Glutamatergic neuron (in vitro differentiated cells): ENCODE data around the gene TRRAP. TPM values are rescaled to one million over a fixed set of nuclear protein-coding genes. Genes with fewer than 3 reads are reported as not detected.

Source experiments
- DNase-seq: peaks from one replicate; pipeline ENCODE4 v3.0.0; 2022
- H3K27ac Mint-ChIP-seq: one replicate; pipeline ENCODE4 v1.8.0; 2020; ENCODE audit warnings: mild to moderate bottlenecking, mixed read lengths, inconsistent platforms; ENCODE audit not compliant: unreplicated experiment
- H3K27me3 Mint-ChIP-seq: one replicate; pipeline ENCODE4 v1.8.0; 2020; ENCODE audit warnings: mild to moderate bottlenecking, moderate library complexity, mixed read lengths, inconsistent platforms; ENCODE audit not compliant: unreplicated experiment
- H3K36me3 Mint-ChIP-seq: one replicate; pipeline ENCODE4 v1.8.0; 2020; ENCODE audit warnings: mild to moderate bottlenecking, mixed read lengths, inconsistent platforms; ENCODE audit not compliant: unreplicated experiment
- H3K4me1 Mint-ChIP-seq: one replicate; pipeline ENCODE4 v1.8.0; 2020; ENCODE audit warnings: mild to moderate bottlenecking, low read depth, mixed read lengths, inconsistent platforms; ENCODE audit not compliant: unreplicated experiment
- H3K4me3 Mint-ChIP-seq: one replicate; pipeline ENCODE4 v1.8.0; 2020; ENCODE audit warnings: mild to moderate bottlenecking, mixed read lengths, inconsistent platforms; ENCODE audit not compliant: unreplicated experiment
- H3K9me3 Mint-ChIP-seq: one replicate; pipeline ENCODE4 v1.8.0; 2020; ENCODE audit warnings: mild to moderate bottlenecking, moderate library complexity, mixed read lengths, inconsistent platforms; ENCODE audit not compliant: unreplicated experiment
- total RNA-seq: library from RNA; stranded (reverse); fragmentation: NEBNext Ultra II Directional; extraction: Animal tissue kit (Norgen Biotek cat#: 25700); gene quantifications from one replicate; pipeline ENCODE4 v1.2.1, GENCODE V29; 2021; ENCODE audit not compliant: unreplicated experiment
- TF ChIP-seq, protein P1 (sequence below): fragments of 200-600 bp; sonication (generic); IDR thresholded peaks from one replicate; pipeline ENCODE4 v1.5.0; 2021; ENCODE audit not compliant: partially characterized antibody, unreplicated experiment

TRRAP gene
- total RNA-seq, 1 donor from 2014 or later, result 68.7 TPM

DNA sequence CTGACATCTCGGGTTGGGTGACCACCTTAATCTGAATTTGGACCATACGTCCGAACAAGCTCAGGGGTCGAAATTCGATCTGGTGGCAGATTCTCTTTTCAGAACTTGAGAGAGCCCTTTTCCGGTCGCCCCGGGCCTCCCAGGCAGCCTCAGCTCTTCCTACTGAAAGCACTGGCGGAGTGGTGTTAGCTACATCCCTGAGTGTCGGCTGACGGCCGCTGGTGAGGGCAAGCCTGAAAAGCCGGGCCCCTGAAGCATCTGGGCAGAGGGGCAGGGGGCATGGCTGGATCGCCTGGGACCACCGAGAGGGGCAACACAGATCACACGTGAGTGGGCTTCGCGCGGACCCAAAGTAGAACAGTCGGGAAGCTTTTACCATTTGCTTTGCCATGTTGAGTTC is 149.5 kb downstream of the TRRAP start:
- H3K27ac Mint-ChIP-seq, result no peak overlapping the region
- TF ChIP-seq, protein P1, sequence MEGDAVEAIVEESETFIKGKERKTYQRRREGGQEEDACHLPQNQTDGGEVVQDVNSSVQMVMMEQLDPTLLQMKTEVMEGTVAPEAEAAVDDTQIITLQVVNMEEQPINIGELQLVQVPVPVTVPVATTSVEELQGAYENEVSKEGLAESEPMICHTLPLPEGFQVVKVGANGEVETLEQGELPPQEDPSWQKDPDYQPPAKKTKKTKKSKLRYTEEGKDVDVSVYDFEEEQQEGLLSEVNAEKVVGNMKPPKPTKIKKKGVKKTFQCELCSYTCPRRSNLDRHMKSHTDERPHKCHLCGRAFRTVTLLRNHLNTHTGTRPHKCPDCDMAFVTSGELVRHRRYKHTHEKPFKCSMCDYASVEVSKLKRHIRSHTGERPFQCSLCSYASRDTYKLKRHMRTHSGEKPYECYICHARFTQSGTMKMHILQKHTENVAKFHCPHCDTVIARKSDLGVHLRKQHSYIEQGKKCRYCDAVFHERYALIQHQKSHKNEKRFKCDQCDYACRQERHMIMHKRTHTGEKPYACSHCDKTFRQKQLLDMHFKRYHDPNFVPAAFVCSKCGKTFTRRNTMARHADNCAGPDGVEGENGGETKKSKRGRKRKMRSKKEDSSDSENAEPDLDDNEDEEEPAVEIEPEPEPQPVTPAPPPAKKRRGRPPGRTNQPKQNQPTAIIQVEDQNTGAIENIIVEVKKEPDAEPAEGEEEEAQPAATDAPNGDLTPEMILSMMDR, result no peak
- H3K27me3 Mint-ChIP-seq, result peaks cover 2% of the 10 kb centered on the region
- no peaks in the 10 kb centered on the region for H3K4me1 Mint-ChIP-seq
- no peak overlapping the region for H3K4me3 Mint-ChIP-seq
- no peak for DNase-seq
- H3K9me3 Mint-ChIP-seq, result peaks cover 2% of the 10 kb centered on the region
- peaks cover 24% of the 10 kb centered on the region for H3K36me3 Mint-ChIP-seq

DNA sequence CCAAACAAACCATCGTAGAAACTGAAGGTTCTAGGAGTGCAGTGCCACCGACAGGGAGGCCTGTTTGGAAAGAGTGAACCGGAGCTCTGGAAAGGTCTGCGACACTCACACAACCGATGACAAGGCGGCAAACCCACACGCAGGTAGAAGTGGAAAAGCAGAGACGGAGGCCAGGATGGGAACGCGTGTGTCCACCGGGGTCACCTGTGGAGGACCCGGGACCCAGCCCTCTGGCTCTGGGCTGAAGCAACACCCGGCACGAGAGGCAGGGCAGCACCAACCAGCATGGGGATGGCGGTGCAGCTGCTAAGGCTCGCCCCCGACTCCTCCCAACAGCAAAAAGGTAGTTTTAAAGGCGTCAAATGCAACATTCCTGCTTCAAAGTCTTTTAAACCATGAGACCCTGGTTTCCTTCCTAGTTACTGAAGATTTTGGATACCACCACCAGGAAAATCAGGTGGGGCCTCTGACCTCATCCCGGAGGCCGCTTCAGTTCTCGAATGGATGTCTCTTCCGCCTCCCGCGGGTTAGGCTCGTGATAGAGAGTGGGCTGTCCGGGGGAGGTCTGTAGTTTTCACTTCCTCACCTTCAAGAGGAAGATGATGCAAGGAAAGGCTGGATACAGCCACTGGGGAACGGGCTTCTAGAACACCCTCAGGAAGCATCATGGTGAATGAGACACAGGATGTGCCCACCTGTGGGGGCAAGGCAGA is 150.1 kb downstream of the TRRAP start:
- Mint-ChIP-seq H3K4me3 (no peak overlapping the region), H3K27ac (no peak overlapping the region), H3K4me1 (no peaks in the 10 kb centered on the region), H3K9me3 (peaks cover 2% of the 10 kb centered on the region), H3K27me3 (peaks cover 2% of the 10 kb centered on the region), H3K36me3 (peaks cover 24% of the 10 kb centered on the region)
- DNase-seq, result no peak
- TF ChIP-seq, protein P1, result no peak

DNA sequence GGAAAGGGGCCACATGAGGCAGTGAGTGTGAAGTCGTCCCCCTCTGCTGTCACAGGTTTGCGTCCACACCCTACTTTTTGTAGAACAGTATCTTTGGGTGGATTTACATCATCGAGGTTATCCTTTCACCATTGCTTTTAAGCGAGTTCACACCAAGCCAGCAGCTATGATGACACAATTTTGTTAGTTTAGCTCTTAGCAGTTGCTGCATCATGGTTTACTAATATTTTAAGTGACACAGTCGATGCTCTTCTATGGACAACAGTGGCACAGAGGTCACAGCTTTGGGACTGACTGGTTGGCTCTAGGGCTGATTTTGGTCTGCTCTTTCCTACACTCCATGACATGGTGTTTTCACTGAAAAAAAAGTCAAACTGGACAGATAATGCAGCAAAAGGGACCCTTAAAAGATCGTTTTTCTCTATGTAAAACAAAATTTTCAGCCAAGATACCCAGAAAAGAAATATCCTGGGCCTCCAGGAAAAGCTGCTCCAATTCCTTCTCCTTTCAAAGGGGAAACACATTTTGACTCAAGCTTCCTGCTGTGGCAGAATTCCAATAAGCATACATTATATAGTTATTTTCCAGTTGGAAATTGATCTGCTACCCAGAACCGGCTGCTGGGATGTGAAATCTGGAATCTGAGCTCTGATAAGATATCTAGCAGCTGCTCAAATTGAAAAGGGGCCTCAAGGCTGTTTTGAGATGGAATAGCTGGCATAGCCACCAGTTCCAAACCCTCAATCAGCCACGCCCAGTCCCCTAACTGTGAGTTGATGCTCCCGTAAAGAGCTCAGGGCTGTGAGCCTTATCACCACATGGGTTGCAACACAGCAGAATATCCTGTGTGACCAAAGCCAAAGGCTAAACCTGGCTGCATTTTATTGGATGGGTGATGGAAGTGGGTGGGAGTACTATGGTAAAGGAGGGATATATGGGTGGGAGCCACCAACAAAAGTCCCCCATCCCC is 151.4 kb downstream of the TRRAP start:
- Mint-ChIP-seq H3K4me1 (no peaks in the 10 kb centered on the region), H3K9me3 (peaks cover 2% of the 10 kb centered on the region), H3K27me3 (peaks cover 4% of the 10 kb centered on the region), H3K27ac (no peak overlapping the region), H3K4me3 (no peak overlapping the region), H3K36me3 (peaks cover 24% of the 10 kb centered on the region)
- DNase-seq, result no peak
- TF ChIP-seq, protein P1, result no peak

GRCh38 chr7:99030457-99030856 is 152.1 kb downstream of the TRRAP start:
- Mint-ChIP-seq H3K27ac (no peak overlapping the region), H3K4me1 (no peaks in the 10 kb centered on the region), H3K4me3 (no peak overlapping the region), H3K36me3 (peaks cover 26% of the 10 kb centered on the region), H3K27me3 (peaks cover 7% of the 10 kb centered on the region), H3K9me3 (peaks cover 3% of the 10 kb centered on the region)
- no peak for DNase-seq
- TF ChIP-seq, protein P1, result no peak
